Keratinocyte (primary cell): Measurements from ENCODE around the gene RALGPS2.

Source experiments
- EZH2 ChIP-seq: IDR thresholded peaks from one replicate; pipeline ENCODE4 v1.6.1; 2012; ENCODE audit warnings: inconsistent platforms, mild to moderate bottlenecking, low read length, moderate library complexity
- TF ChIP-seq, protein P1 (sequence below), 3 experiments: IDR thresholded peaks in 1 of 3; conservative IDR thresholded peaks in 1 of 3; optimal IDR thresholded peaks in 1 of 3; 2 replicates in 2 of 3; 3 replicates in 1 of 3; pipeline versions ENCODE3 to v1.5.1; 2011; ENCODE audit warnings: low read length in 3 of 3, mild to moderate bottlenecking in 3 of 3, moderate library complexity in 2 of 3, control low read depth in 1 of 3, inconsistent platforms in 1 of 3; ENCODE audit not compliant: insufficient read depth in 2 of 3; ENCODE audit errors: extremely low read depth in 1 of 3

DNA sequence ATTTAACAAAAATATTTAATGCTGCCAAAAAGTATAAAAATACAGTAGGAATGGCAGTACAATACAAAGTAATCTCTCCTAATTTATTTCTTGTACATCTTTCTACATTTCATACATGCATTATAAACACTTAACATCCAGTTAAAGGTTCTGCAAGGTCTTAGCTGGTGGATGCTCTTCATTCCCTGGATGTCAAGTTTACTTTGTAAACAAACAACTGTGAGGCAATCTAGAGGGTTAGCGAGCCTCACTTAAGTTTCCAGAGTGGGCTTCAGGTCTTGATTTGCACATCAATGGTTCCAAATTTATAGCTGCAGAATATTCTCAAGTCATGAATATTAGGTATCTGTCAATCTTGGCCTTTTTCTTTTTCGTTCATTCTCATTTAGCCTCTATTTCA is 21.3 kb downstream of the RALGPS2 start:
- TF ChIP-seq, protein P1, sequence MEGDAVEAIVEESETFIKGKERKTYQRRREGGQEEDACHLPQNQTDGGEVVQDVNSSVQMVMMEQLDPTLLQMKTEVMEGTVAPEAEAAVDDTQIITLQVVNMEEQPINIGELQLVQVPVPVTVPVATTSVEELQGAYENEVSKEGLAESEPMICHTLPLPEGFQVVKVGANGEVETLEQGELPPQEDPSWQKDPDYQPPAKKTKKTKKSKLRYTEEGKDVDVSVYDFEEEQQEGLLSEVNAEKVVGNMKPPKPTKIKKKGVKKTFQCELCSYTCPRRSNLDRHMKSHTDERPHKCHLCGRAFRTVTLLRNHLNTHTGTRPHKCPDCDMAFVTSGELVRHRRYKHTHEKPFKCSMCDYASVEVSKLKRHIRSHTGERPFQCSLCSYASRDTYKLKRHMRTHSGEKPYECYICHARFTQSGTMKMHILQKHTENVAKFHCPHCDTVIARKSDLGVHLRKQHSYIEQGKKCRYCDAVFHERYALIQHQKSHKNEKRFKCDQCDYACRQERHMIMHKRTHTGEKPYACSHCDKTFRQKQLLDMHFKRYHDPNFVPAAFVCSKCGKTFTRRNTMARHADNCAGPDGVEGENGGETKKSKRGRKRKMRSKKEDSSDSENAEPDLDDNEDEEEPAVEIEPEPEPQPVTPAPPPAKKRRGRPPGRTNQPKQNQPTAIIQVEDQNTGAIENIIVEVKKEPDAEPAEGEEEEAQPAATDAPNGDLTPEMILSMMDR (optimal IDR thresholded peaks at IDR 0.05 in 1 of 3, IDR thresholded peaks at IDR 0.05 in 1 of 3, conservative IDR thresholded peaks at IDR 0.05 in 1 of 3; ENCODE audit: extremely low read depth in 1 of 3, insufficient read depth in 2 of 3, low read length in 3 of 3): no peak
- TF ChIP-seq EZH2: no peak
